ENCODE results near the gene ACOT9. TPM values are rescaled to one million over a fixed set of nuclear protein-coding genes. Genes with fewer than 3 reads are reported as not detected.

ACOT9 gene
- total RNA-seq, 1 donor from 2014 or later = 52.7 TPM

DNA sequence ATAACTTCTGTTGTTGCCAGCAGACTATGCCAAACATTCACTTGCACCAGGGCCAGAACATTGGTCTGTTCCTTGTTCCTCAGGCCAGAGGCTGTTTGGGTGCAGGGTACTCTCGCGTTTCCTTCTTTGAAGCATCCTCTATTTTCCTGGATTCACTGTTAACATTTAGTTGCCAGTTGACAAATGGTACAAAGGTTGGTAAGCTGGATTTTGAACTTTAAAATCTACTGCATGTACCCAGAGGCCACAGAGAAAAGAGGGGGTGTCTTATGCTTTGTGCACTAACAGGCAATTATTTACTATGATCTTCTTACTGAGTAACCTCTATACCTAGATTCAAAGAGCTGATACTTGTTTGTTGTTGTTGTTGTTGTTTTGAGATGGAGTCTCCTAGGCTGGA is 27.1 kb upstream of the ACOT9 start:
- Histone ChIP-seq H3K9ac (no peak overlapping the region), H2AFZ (replicated peaks) (no peak overlapping the region), H3K4me1 (no peaks in the 10 kb centered on the region), H3K4me3 (no peak overlapping the region), H3K9me3 (ENCODE audit: low read depth) (no peaks in the 10 kb centered on the region), H3F3A (ENCODE audit: low read depth) (no peaks in the 10 kb centered on the region), H4K20me1 (ENCODE audit: low read depth) (no peaks in the 10 kb centered on the region), H3K79me2 (ENCODE audit: low read depth) (no peaks in the 10 kb centered on the region), H3K27me3 (no peaks in the 10 kb centered on the region), H3K4me2 (no peak overlapping the region), H3K27ac (no peak overlapping the region), H3K36me3 (no peaks in the 10 kb centered on the region)
- no peak for DNase-seq (ENCODE audit: low spot score)
- peaks cover 3% of the 10 kb centered on the region for H3K4me1 Mint-ChIP-seq
- H3K27me3 Mint-ChIP-seq (ENCODE audit: insufficient read depth, low read depth) = peaks cover 2% of the 10 kb centered on the region
- no peak overlapping the region for H3K4me3 Mint-ChIP-seq
- H3K36me3 Mint-ChIP-seq = peaks cover 2% of the 10 kb centered on the region
- H3K27ac Mint-ChIP-seq = no peak overlapping the region
- no peak for TF ChIP-seq CTCF (IDR thresholded peaks at IDR 0.05)
- peaks cover 6% of the 10 kb centered on the region for H3K9me3 Mint-ChIP-seq

GRCh38 chrX:23766650-23767551 is 23.8 kb upstream of the ACOT9 start:
- no peaks in the 10 kb centered on the region for H3K36me3 Mint-ChIP-seq
- no peak for TF ChIP-seq CTCF (IDR thresholded peaks at IDR 0.05)
- TF ChIP-seq EZH2 (IDR thresholded peaks at IDR 0.05) = no peak
- TF ChIP-seq EZH2phosphoT487 (IDR thresholded peaks at IDR 0.05) = no peak
- no peaks in the 10 kb centered on the region for H3K27me3 ChIP-seq
- peaks cover 2% of the 10 kb centered on the region for H3K27me3 Mint-ChIP-seq (ENCODE audit: insufficient read depth, low read depth)
- H4K20me1 ChIP-seq (ENCODE audit: low read depth) = no peaks in the 10 kb centered on the region
- no peak overlapping the region for H2AFZ ChIP-seq (replicated peaks)
- H3K4me3 Mint-ChIP-seq = no peak overlapping the region
- no peak overlapping the region for H3K27ac Mint-ChIP-seq
- DNase-seq (ENCODE audit: low spot score) = no peak
- H3K9ac ChIP-seq = no peak overlapping the region
- H3K79me2 ChIP-seq (ENCODE audit: low read depth) = no peaks in the 10 kb centered on the region
- H3K27ac ChIP-seq = no peak overlapping the region
- H3F3A ChIP-seq (ENCODE audit: low read depth) = no peaks in the 10 kb centered on the region
- H3K4me1 ChIP-seq = no peaks in the 10 kb centered on the region
- H3K9me3 ChIP-seq (ENCODE audit: low read depth) = no peaks in the 10 kb centered on the region
- peaks cover 8% of the 10 kb centered on the region for H3K9me3 Mint-ChIP-seq
- H3K4me1 Mint-ChIP-seq = peaks cover 6% of the 10 kb centered on the region
- no peak overlapping the region for H3K4me3 ChIP-seq
- no peak overlapping the region for H3K4me2 ChIP-seq
- no peaks in the 10 kb centered on the region for H3K36me3 ChIP-seq

GRCh38 chrX:23765868-23766267 is 22.8 kb upstream of the ACOT9 start:
- H3K27me3 Mint-ChIP-seq (ENCODE audit: insufficient read depth, low read depth) = peaks cover 2% of the 10 kb centered on the region
- H3K27me3 ChIP-seq = no peaks in the 10 kb centered on the region
- no peak overlapping the region for H3K4me2 ChIP-seq
- no peak overlapping the region for H3K9ac ChIP-seq
- H3K4me1 Mint-ChIP-seq = peaks cover 6% of the 10 kb centered on the region
- no peak overlapping the region for H2AFZ ChIP-seq (replicated peaks)
- no peak for DNase-seq (ENCODE audit: low spot score)
- H3K79me2 ChIP-seq (ENCODE audit: low read depth) = no peaks in the 10 kb centered on the region
- no peaks in the 10 kb centered on the region for H3K9me3 ChIP-seq (ENCODE audit: low read depth)
- H4K20me1 ChIP-seq (ENCODE audit: low read depth) = no peaks in the 10 kb centered on the region
- H3K27ac ChIP-seq = no peak overlapping the region
- H3K4me3 ChIP-seq = no peak overlapping the region
- peaks cover 8% of the 10 kb centered on the region for H3K9me3 Mint-ChIP-seq
- H3K4me1 ChIP-seq = no peaks in the 10 kb centered on the region
- H3K36me3 ChIP-seq = no peaks in the 10 kb centered on the region
- no peaks in the 10 kb centered on the region for H3F3A ChIP-seq (ENCODE audit: low read depth)
- H3K27ac Mint-ChIP-seq = no peak overlapping the region
- no peaks in the 10 kb centered on the region for H3K36me3 Mint-ChIP-seq
- H3K4me3 Mint-ChIP-seq = no peak overlapping the region
- TF ChIP-seq EZH2phosphoT487 (IDR thresholded peaks at IDR 0.05) (no peak), EZH2 (IDR thresholded peaks at IDR 0.05) (no peak)

GRCh38 chrX:23765449-23765848 is 22.4 kb upstream of the ACOT9 start:
- H3K27me3 Mint-ChIP-seq (ENCODE audit: insufficient read depth, low read depth) = peaks cover 2% of the 10 kb centered on the region
- H3K9ac ChIP-seq = no peak overlapping the region
- H3K27ac ChIP-seq = no peak overlapping the region
- H3K79me2 ChIP-seq (ENCODE audit: low read depth) = no peaks in the 10 kb centered on the region
- H2AFZ ChIP-seq (replicated peaks) = no peak overlapping the region
- H3K27me3 ChIP-seq = no peaks in the 10 kb centered on the region
- H3F3A ChIP-seq (ENCODE audit: low read depth) = no peaks in the 10 kb centered on the region
- no peaks in the 10 kb centered on the region for H4K20me1 ChIP-seq (ENCODE audit: low read depth)
- no peak overlapping the region for H3K27ac Mint-ChIP-seq
- TF ChIP-seq EZH2 (IDR thresholded peaks at IDR 0.05) (no peak), CTCF (IDR thresholded peaks at IDR 0.05) (no peak), EZH2phosphoT487 (IDR thresholded peaks at IDR 0.05) (no peak)
- H3K4me3 Mint-ChIP-seq = no peak overlapping the region
- peaks cover 6% of the 10 kb centered on the region for H3K4me1 Mint-ChIP-seq
- DNase-seq (ENCODE audit: low spot score) = no peak
- no peaks in the 10 kb centered on the region for H3K36me3 Mint-ChIP-seq
- H3K4me3 ChIP-seq = no peak overlapping the region
- H3K4me1 ChIP-seq = no peaks in the 10 kb centered on the region
- no peak overlapping the region for H3K4me2 ChIP-seq
- no peaks in the 10 kb centered on the region for H3K36me3 ChIP-seq
- peaks cover 8% of the 10 kb centered on the region for H3K9me3 Mint-ChIP-seq
- H3K9me3 ChIP-seq (ENCODE audit: low read depth) = no peaks in the 10 kb centered on the region
